Body of pancreas (tissue), 4 donors: ENCODE data around the gene SLC36A3.

ENCODE experiments used
- CTCF ChIP-seq, 7 experiments: fragments of 450-650 bp in 4 of 7; fragments of 200-600 bp in 3 of 7; sonication (generic) in 3 of 7; IDR thresholded peaks; one replicate each; pipeline ENCODE4 v1.5.1; 2016 to 2019; ENCODE audit warnings: antibody characterized with exemption in 7 of 7
- POLR2A ChIP-seq, 3 donors: fragments of 450-650 bp; IDR thresholded peaks; one replicate each; pipeline ENCODE4 v1.6.1; 2016; ENCODE audit warnings: antibody characterized with exemption in 3 of 3, mild to moderate bottlenecking in 2 of 3

- no peak for TF ChIP-seq POLR2A (IDR thresholded peaks at IDR 0.05)
- TF ChIP-seq CTCF (IDR thresholded peaks at IDR 0.05), result no peak
Observed at GRCh38 chr5:151327585-151327984, 24.0 kb upstream of the SLC36A3 start.
